Sigmoid colon (tissue), 4 donors: ENCODE results near the gene BAHCC1.

Experiments
- CTCF ChIP-seq, 4 experiments: fragments of 450-650 bp in 3 of 4; fragments of 200-600 bp in 1 of 4; IDR thresholded peaks; one replicate each; pipeline ENCODE4 v1.5.1; 2016 to 2019; ENCODE audit warnings: antibody characterized with exemption in 4 of 4, mild to moderate bottlenecking in 3 of 4, moderate library complexity in 2 of 4
- EP300 ChIP-seq, 4 donors: sonication (generic); formaldehyde crosslinking; IDR thresholded peaks; one replicate each; pipeline ENCODE4 v1.6.1; 2017; ENCODE audit warnings: antibody characterized with exemption in 4 of 4

- TF ChIP-seq CTCF (IDR thresholded peaks at IDR 0.05) (no peak), EP300 (IDR thresholded peaks at IDR 0.05) (no peak)
These were observed 4.4 kb downstream of the BAHCC1 start for GRCh38 chr17:81399481-81400153.
